Central memory CD8-positive, alpha-beta T cell (primary cell): ENCODE measurements around the gene DDI2.

Experiments used
- ATAC-seq: fragments of 150-1000 bp; cut with Tn5 transposase; replicated peaks from 2 replicates; pipeline ENCODE4 v1.10.0; 2022; ENCODE audit warnings: mild to moderate bottlenecking, moderate FRiP score, moderate number of reproducible peaks; ENCODE audit not compliant: poor library complexity, severe bottlenecking; ENCODE audit errors: extremely low read depth
- DNase-seq, 2 donors: peaks; one replicate each; pipeline ENCODE4 v3.0.0; 2021; ENCODE audit warnings: low spot score in 2 of 2
- H3K27ac Mint-ChIP-seq: one replicate; pipeline ENCODE4 v1.8.0; 2022; ENCODE audit warnings: low read depth, mild to moderate bottlenecking, moderate library complexity, mixed read lengths
- H3K27me3 Mint-ChIP-seq: one replicate; pipeline ENCODE4 v1.8.0; 2022; ENCODE audit warnings: mixed read lengths
- H3K36me3 Mint-ChIP-seq: one replicate; pipeline ENCODE4 v1.8.0; 2022; ENCODE audit warnings: mild to moderate bottlenecking, moderate library complexity, mixed read lengths; ENCODE audit not compliant: insufficient read depth
- H3K4me1 Mint-ChIP-seq: one replicate; pipeline ENCODE4 v1.8.0; 2022; ENCODE audit warnings: mixed read lengths
- H3K4me3 Mint-ChIP-seq: one replicate; pipeline ENCODE4 v1.8.0; 2022; ENCODE audit warnings: mild to moderate bottlenecking, moderate library complexity, mixed read lengths
- H3K9me3 Mint-ChIP-seq: one replicate; pipeline ENCODE4 v1.8.0; 2022; ENCODE audit warnings: mixed read lengths

The DDI2 gene

DNA sequence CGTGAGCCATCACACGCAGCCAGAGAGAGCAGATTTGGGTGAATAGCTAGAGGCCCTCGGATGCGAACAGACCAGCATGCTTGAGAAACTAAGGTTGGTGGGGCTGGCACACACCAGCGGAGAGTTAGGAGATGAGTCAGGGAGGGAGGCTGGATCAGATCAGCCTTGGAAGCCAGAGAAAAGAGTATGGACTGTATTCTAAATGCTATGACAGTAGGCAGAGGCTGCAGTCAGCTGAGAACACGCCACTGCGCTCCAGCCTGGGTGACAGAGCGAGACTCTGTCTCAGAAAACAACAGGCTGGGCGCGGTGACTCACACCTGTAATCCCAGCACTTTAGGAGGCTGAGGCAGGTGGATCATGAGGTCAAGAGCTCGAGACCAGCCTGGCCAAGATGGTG lies 62.9 kb downstream of the DDI2 start:
- peaks cover 5% of the 10 kb centered on the region for H3K36me3 Mint-ChIP-seq
- peaks cover 3% of the 10 kb centered on the region for H3K4me1 Mint-ChIP-seq
- DNase-seq: no peak
- no peaks in the 10 kb centered on the region for H3K9me3 Mint-ChIP-seq
- no peak overlapping the region for H3K4me3 Mint-ChIP-seq
- H3K27me3 Mint-ChIP-seq: no peaks in the 10 kb centered on the region
- no peak overlapping the region for H3K27ac Mint-ChIP-seq
- ATAC-seq: no peak

DNA sequence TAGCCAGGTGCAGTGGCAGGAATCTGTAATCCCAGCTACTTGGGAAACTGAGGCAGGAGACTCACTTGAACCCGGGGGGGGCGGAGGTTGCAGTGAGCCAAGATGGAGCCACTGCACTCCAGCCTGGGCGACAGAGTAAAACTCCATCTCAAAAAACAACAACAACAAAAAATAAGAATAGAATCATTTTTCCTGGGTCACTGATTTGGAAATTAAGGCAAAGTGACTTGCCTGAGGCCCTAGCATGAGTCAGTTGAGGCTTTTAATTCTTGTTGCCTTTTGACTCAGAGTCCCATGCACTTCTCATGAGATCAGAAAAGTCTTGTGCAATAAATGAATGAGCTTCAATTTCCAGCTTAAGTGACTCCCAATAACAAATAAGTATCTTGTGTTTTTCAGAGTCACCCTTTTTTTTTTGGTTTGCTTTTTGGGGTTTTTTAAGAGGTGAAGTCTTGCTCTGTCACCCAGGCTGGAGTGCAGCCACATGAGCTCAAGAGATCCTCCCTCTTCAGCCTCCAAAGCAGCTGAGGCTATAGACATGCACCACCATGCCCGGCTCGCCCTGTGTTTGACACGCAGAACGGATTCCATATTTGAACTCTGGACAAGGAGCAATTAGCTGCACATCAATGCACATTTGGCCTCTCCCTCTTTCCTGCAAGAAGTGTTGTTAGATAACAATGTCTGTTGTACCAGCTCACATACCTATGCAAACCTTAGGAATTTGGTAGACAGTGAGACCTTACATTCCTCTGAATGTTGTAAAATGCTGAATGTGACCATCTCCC lies 63.5 kb downstream of the DDI2 start:
- H3K4me1 Mint-ChIP-seq: peaks cover 9% of the 10 kb centered on the region
- no peak overlapping the region for H3K27ac Mint-ChIP-seq
- no peaks in the 10 kb centered on the region for H3K9me3 Mint-ChIP-seq
- no peaks in the 10 kb centered on the region for H3K27me3 Mint-ChIP-seq
- H3K36me3 Mint-ChIP-seq: peaks cover 5% of the 10 kb centered on the region
- DNase-seq (no peak), ATAC-seq (no peak)
- no peak overlapping the region for H3K4me3 Mint-ChIP-seq

DNA sequence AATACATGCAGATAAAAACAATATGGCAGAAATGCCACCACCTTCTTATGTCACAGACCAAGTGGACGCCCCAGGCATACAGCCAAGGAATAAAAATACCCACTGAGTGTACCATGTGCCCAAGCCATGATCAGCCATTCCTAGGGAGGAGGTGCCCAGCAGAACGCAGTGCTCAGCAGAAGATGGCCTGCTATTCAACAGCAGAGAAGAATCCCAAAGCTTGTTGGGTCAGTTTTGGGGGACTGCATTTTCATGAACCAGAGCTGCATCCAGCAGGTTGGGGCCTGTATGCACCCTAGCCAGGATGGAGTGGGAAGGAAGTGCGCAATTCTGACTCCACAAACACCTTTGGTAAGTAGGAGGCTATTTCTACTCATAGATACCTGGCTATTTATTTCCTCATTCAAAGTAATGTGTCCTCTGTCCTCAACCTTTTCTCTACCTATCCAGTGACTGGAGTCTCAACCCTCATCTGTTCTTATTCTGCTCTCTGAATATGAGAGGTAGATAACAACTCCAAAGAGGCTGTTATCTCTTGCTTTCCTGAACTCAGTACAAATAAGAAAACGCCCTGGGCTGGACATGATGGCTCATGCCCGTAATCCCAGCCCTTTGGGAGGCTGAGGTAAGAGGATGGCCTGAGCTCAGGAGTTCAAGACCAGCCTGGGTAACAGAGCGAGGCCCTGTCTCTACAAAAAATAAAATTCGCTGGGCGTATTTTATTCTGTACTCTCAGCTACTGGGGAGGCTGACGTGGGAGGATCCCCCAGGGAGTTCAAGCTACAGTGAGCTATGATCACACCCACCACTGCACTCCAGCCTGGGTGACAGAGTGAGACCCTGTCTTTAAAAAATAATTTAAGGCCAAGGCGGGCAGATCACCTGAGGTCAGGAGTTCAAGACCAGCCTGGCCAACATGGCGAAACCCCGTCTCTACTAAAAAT lies 64.4 kb downstream of the DDI2 start:
- DNase-seq: no peak
- peaks cover 15% of the 10 kb centered on the region for H3K4me1 Mint-ChIP-seq
- peaks cover 5% of the 10 kb centered on the region for H3K36me3 Mint-ChIP-seq
- peak overlapping the region; percentile 80 for H3K27ac Mint-ChIP-seq
- ATAC-seq: no peak
- peak overlapping the region; percentile 74 for H3K4me3 Mint-ChIP-seq
- no peaks in the 10 kb centered on the region for H3K27me3 Mint-ChIP-seq
- H3K9me3 Mint-ChIP-seq: no peaks in the 10 kb centered on the region

DNA sequence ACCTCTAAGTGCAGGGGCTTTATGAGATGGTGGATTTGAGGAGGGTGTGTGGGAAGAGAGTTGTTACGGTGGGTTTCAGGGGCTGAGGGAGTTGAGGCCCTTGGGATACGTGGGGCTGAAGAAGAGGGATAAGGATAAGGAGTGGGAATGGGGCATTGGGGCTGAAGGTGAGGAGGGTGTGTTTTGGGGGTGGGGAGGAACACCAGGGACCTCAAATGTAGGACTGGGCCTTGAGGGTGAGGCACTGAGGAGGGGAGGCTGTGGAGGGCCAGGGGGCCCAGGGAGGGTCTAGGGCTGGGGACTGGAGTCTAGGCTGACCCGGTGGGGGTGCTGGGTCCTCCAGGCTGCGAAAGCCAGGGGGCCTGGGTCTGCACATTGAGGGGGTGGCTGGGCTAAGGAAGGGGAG lies 65.7 kb downstream of the DDI2 start:
- ATAC-seq (no peak), DNase-seq (no peak)
- no peaks in the 10 kb centered on the region for H3K27me3 Mint-ChIP-seq
- H3K36me3 Mint-ChIP-seq: peaks cover 8% of the 10 kb centered on the region
- H3K9me3 Mint-ChIP-seq: no peaks in the 10 kb centered on the region
- H3K27ac Mint-ChIP-seq: peak overlapping the region; percentile 80
- H3K4me3 Mint-ChIP-seq: peak overlapping the region; percentile 74
- H3K4me1 Mint-ChIP-seq: peaks cover 22% of the 10 kb centered on the region

DNA sequence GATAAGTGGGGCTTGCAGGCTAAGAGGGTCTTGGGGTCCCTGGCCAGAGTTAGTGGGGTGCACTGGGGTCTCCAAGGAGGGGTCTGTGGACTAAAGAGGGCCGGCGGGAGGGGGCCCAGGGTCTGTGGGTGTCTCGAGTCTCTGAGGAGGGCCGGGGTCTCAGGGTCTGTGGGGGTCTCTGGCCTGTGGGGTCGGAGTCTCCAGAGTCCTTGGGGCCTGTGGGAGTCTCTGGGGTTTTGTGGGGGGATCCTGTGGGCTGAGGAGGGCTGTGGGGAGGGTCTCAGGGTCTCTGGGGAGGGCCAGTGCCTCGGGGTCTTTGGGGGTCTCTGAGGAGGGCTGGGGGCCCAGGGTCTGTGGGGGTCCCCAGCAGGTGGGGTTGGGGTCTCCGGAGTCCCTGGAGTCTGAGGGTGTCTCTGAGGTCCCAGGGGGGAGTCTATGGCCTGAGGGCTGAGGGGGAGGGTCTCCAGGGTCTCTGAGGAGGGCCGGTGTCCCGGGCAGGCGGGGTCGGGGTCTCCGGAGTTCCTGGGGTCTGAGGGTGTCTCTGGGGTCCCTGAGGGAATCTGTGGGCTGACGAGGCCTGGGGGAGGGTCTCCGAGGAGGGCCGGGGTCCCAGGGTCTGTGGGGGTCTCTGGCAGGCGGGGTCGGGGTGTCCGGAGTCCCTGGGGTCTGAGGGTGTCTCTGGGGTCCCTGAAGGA lies 66.2 kb downstream of the DDI2 start:
- Mint-ChIP-seq H3K36me3 (peaks cover 8% of the 10 kb centered on the region), H3K27me3 (no peaks in the 10 kb centered on the region), H3K27ac (peak overlapping the region; percentile 80), H3K4me1 (peaks cover 27% of the 10 kb centered on the region), H3K4me3 (peak overlapping the region; percentile 74), H3K9me3 (no peaks in the 10 kb centered on the region)
- DNase-seq: no peak
- ATAC-seq: no peak

DNA sequence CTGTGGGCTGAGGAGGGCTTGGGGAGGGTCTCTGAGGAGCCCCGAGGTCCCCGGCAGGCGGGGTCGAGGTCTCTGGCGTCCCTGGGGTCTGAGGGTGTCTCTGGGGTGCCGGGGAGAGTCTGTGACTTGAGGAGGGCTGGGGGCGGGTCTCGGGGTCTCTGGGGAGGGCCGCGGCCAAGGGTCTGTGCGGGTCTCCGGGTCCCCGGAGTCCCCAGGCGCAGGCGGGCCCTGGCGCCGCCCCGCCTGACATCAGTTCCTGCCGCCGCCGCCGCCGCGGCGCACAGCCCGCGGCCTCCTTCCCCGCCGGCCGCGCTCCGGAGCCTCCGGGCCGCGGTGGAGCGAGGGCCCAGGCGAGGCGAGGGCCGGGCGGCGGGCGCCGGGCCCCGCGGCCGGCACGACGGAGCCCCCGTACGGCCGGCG lies 66.8 kb downstream of the DDI2 start, which contains the start of gene PLEKHM2:
Gene PLEKHM2 (plus strand): TSS at position 279 of the 420 bp plus-strand sequence. CDS start 239 bp downstream, outside the sequence.
- H3K9me3 Mint-ChIP-seq: no peaks in the 10 kb centered on the region

DNA sequence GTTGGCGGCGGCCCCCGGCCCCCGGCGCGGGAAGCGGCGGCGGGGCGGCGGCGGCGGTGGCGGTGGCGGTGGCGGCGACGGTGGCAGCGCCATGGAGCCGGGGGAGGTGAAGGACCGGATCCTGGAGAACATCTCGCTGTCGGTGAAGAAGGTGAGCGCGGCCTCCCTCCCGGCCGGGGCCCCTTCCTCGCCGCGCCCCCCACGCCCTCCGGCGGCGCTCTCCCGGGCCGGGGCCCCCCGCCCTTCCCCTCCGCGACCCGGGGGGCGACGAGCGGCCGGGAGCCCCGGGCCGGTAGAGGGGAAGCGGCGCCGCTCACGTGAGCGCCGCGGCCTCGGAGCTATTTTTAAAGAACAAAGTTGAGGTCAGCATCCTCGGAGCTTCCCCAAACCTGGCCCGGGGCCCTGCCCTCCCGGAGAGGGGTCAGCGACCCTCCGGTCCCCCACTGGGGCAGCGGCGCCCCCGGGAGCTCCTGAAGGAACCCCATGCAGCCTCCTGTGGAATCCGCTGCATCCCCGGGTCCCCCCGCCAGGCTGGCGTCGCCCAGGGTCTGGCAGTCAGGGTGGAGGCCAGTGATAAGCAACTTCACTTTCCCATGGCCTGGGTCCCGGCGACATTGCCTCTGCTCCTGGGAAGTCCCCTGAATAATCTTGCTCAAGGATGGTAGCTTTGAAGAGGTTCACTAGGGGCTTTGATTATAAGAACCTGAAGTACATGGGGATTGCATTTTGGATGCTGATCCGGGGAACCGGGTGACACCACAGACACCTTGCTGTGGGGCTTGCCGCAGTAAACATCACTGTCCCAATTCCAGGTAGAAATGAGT lies 67.4 kb downstream of the DDI2 start:
- peak; percentile 14 to 20 for DNase-seq
- no peaks in the 10 kb centered on the region for H3K9me3 Mint-ChIP-seq
- peaks cover 8% of the 10 kb centered on the region for H3K36me3 Mint-ChIP-seq
- ATAC-seq: peak; percentile 47
- H3K4me3 Mint-ChIP-seq: peak overlapping the region; percentile 74
- peak overlapping the region; percentile 82 for H3K27ac Mint-ChIP-seq
- H3K4me1 Mint-ChIP-seq: peaks cover 27% of the 10 kb centered on the region
- no peaks in the 10 kb centered on the region for H3K27me3 Mint-ChIP-seq

More for the DNA sequence above, 66.8 kb downstream of the DDI2 start, which contains the start of gene PLEKHM2:
- ATAC-seq (peak; percentile 82), DNase-seq (peak in 1 of 2 donors; percentile 35)
- Mint-ChIP-seq H3K27me3 (no peaks in the 10 kb centered on the region), H3K36me3 (peaks cover 8% of the 10 kb centered on the region), H3K4me3 (peak within 1 kb of the TSS; percentile 74), H3K4me1 (peaks cover 27% of the 10 kb centered on the region), H3K27ac (peak within 1 kb of the TSS; percentile 82)

DNA sequence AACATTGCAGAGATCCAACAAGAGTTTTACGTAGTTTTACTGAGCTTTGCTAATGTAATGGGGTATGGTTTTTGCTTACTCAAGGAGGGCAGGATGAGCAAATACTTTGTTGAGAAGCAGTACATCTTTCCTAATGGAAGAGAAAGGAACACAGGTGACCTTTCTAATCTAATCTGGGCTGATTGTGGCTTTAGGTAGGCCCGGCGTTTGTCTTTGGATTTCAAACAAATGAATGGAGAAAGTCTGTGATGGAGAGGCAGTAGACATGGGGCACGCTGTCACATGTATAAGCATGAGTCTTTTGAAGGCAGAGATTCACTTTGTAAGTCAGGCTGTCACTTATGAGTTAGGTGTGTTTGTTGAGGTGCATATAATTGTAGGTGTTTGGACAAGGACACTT lies 68.6 kb downstream of the DDI2 start:
- peak overlapping the region; percentile 74 for H3K4me3 Mint-ChIP-seq
- H3K27me3 Mint-ChIP-seq: no peaks in the 10 kb centered on the region
- peak overlapping the region; percentile 82 for H3K27ac Mint-ChIP-seq
- peaks cover 32% of the 10 kb centered on the region for H3K4me1 Mint-ChIP-seq
- DNase-seq (no peak), ATAC-seq (no peak)
- H3K36me3 Mint-ChIP-seq: peaks cover 8% of the 10 kb centered on the region
- H3K9me3 Mint-ChIP-seq: no peaks in the 10 kb centered on the region

DNA sequence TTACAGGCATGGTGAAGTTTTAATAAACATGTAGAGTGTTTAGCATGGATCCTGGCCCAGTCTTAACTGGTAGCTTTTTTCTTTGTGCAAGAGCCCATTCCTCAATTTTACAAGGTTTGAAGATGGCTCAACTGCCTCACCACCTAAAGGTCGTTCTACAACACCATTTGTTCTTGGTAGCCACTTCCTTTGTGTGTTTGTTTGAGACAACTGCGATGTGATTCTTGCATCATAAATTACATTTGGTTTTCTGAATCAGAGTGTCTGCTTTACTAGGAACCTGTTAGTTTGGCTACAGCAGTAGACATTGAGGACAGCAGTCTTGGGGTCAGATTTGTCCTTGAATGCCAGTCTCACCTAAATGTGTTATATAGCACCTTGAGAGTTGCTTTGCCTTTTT lies 70.2 kb downstream of the DDI2 start:
- Mint-ChIP-seq H3K4me1 (peaks cover 42% of the 10 kb centered on the region), H3K27me3 (no peaks in the 10 kb centered on the region), H3K4me3 (no peak overlapping the region), H3K9me3 (no peaks in the 10 kb centered on the region), H3K27ac (no peak overlapping the region), H3K36me3 (peaks cover 8% of the 10 kb centered on the region)
- DNase-seq (no peak), ATAC-seq (no peak)

DNA sequence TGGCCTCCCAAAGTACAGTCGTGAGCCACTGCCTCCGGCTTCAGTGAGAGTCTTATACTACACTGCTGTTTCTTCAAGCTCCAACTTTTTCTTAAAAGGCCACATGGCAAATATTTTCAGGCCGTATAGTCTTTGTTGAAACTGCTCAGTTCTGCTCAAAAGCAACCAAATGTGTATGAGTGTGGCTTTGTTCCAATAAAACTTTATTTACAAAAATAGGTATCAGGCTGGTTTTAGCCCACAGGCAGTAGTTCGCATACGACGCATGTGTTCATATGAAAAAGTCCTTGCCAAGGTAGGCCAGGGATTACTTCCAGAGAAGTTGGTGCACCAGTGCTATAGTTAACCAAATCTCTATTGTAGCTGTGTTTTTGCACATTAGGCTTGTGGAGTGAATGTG lies 73.1 kb downstream of the DDI2 start:
- Mint-ChIP-seq H3K4me1 (peaks cover 49% of the 10 kb centered on the region), H3K9me3 (no peaks in the 10 kb centered on the region), H3K4me3 (no peak overlapping the region), H3K36me3 (peaks cover 7% of the 10 kb centered on the region), H3K27ac (no peak overlapping the region), H3K27me3 (no peaks in the 10 kb centered on the region)
- DNase-seq (no peak), ATAC-seq (no peak)

DNA sequence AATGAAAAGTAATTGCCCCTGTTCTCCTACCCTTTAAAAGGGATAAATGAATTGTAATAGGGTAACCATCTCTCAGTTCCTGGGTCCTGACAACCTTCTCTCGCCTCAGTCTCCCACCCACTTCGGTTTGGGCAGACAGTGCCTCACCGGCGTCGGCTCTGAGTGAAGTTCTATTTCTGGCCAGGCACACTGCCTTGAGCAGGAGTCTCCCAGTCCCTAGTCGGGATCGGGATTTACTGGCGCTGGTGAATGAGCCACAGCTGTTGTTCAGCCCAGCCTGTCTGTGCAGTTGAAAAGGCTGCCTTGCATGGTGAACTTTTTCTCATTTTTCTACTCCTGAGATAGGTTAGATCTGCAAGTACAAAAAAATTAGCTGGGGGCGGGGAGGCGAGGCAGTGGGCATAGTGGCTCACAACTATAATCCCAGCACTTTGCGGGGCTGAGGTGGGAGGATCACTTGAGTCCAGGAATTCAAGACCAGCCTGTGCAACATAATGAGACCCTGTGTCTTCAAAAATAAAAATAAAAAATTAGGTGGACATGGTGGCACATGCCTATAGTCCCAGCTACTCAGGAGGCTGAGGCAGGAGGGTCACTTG lies 74.3 kb downstream of the DDI2 start:
- no peak for DNase-seq
- peaks cover 42% of the 10 kb centered on the region for H3K4me1 Mint-ChIP-seq
- no peak overlapping the region for H3K4me3 Mint-ChIP-seq
- peaks cover 7% of the 10 kb centered on the region for H3K36me3 Mint-ChIP-seq
- H3K9me3 Mint-ChIP-seq: no peaks in the 10 kb centered on the region
- H3K27me3 Mint-ChIP-seq: no peaks in the 10 kb centered on the region
- ATAC-seq: no peak
- H3K27ac Mint-ChIP-seq: peak overlapping the region; percentile 17
